ENCODE data around the gene INAVA.

INAVA gene

GRCh38 chr1:200890818-200891773 is 3.6 kb upstream of the INAVA start:
- Histone ChIP-seq H3K27ac (ENCODE audit: low read depth, low read length) (peak overlapping the region; percentile 99), H3K9ac (ENCODE audit: low read depth, low read length) (peak overlapping the region; percentile 99), H3K27me3 (ENCODE audit: control insufficient read depth, insufficient read depth, low read length) (0 out of 2 replicates have a peak, but pooled peaks cover 5% of the 10 kb centered on the region), H3K4me3 (ENCODE audit: low read depth, low read length) (peak overlapping the region; percentile 93), H3K4me1 (ENCODE audit: control insufficient read depth, insufficient read depth, low read length) (peaks cover 60% of the 10 kb centered on the region), H3K36me3 (ENCODE audit: control insufficient read depth, insufficient read depth, low read length) (no peaks in the 10 kb centered on the region), H3K9me3 (ENCODE audit: control insufficient read depth, insufficient read depth, low read length) (no peaks in the 10 kb centered on the region)

- Histone ChIP-seq H3K9ac (ENCODE audit: low read depth, low read length) (peak overlapping the region; percentile 99), H3K9me3 (ENCODE audit: control insufficient read depth, insufficient read depth, low read length) (no peaks in the 10 kb centered on the region), H3K36me3 (ENCODE audit: control insufficient read depth, insufficient read depth, low read length) (no peaks in the 10 kb centered on the region), H3K27ac (ENCODE audit: low read depth, low read length) (peak overlapping the region; percentile 99), H3K4me1 (ENCODE audit: control insufficient read depth, insufficient read depth, low read length) (peaks cover 65% of the 10 kb centered on the region), H3K27me3 (ENCODE audit: control insufficient read depth, insufficient read depth, low read length) (0 out of 2 replicates have a peak, but pooled peaks cover 5% of the 10 kb centered on the region), H3K4me3 (ENCODE audit: low read depth, low read length) (peak overlapping the region; percentile 93)
Measured at GRCh38 chr1:200891774-200892157, 2.9 kb upstream of the INAVA start.

- 0 out of 2 replicates have a peak, but pooled peaks cover 5% of the 10 kb centered on the region for H3K27me3 ChIP-seq (ENCODE audit: control insufficient read depth, insufficient read depth, low read length)
- peak overlapping the region; percentile 99 for H3K27ac ChIP-seq (ENCODE audit: low read depth, low read length)
- peaks cover 59% of the 10 kb centered on the region for H3K4me1 ChIP-seq (ENCODE audit: control insufficient read depth, insufficient read depth, low read length)
- no peaks in the 10 kb centered on the region for H3K9me3 ChIP-seq (ENCODE audit: control insufficient read depth, insufficient read depth, low read length)
- peak overlapping the region; percentile 93 for H3K4me3 ChIP-seq (ENCODE audit: low read depth, low read length)
- H3K36me3 ChIP-seq (ENCODE audit: control insufficient read depth, insufficient read depth, low read length), result peaks cover 1% of the 10 kb centered on the region; the same call in 1 of the 2 replicates
- H3K9ac ChIP-seq (ENCODE audit: low read depth, low read length), result peak overlapping the region; percentile 99
Measured at GRCh38 chr1:200892546-200892945, 2.2 kb upstream of the INAVA start.

- Histone ChIP-seq H3K4me1 (ENCODE audit: control insufficient read depth, insufficient read depth, low read length) (peaks cover 55% of the 10 kb centered on the region), H3K27me3 (ENCODE audit: control insufficient read depth, insufficient read depth, low read length) (0 out of 2 replicates have a peak, but pooled peaks cover 5% of the 10 kb centered on the region), H3K9me3 (ENCODE audit: control insufficient read depth, insufficient read depth, low read length) (no peaks in the 10 kb centered on the region), H3K4me3 (ENCODE audit: low read depth, low read length) (peak overlapping the region; percentile 93), H3K27ac (ENCODE audit: low read depth, low read length) (peak overlapping the region; percentile 99), H3K36me3 (ENCODE audit: control insufficient read depth, insufficient read depth, low read length) (peaks cover 6% of the 10 kb centered on the region), H3K9ac (ENCODE audit: low read depth, low read length) (no peak overlapping the region)
Measured at GRCh38 chr1:200892958-200893357, 1.7 kb upstream of the INAVA start.

- Histone ChIP-seq H3K9me3 (ENCODE audit: control insufficient read depth, insufficient read depth, low read length) (no peaks in the 10 kb centered on the region), H3K36me3 (ENCODE audit: control insufficient read depth, insufficient read depth, low read length) (peaks cover 10% of the 10 kb centered on the region), H3K27me3 (ENCODE audit: control insufficient read depth, insufficient read depth, low read length) (0 out of 2 replicates have a peak, but pooled peaks cover 5% of the 10 kb centered on the region), H3K27ac (ENCODE audit: low read depth, low read length) (peak overlapping the region; percentile 99), H3K9ac (ENCODE audit: low read depth, low read length) (no peak overlapping the region), H3K4me1 (ENCODE audit: control insufficient read depth, insufficient read depth, low read length) (peaks cover 50% of the 10 kb centered on the region), H3K4me3 (ENCODE audit: low read depth, low read length) (peak overlapping the region; percentile 93)
Measured at GRCh38 chr1:200893411-200893901, 1.2 kb upstream of the INAVA start.

GRCh38 chr1:200895443-200895789 is 716 bp downstream of the INAVA start:
- Histone ChIP-seq H3K9ac (ENCODE audit: low read depth, low read length) (no peak overlapping the region), H3K4me1 (ENCODE audit: control insufficient read depth, insufficient read depth, low read length) (peaks cover 43% of the 10 kb centered on the region), H3K36me3 (ENCODE audit: control insufficient read depth, insufficient read depth, low read length) (peaks cover 29% of the 10 kb centered on the region), H3K9me3 (ENCODE audit: control insufficient read depth, insufficient read depth, low read length) (no peaks in the 10 kb centered on the region), H3K4me3 (ENCODE audit: low read depth, low read length) (no peak overlapping the region), H3K27me3 (ENCODE audit: control insufficient read depth, insufficient read depth, low read length) (no peaks in the 10 kb centered on the region), H3K27ac (ENCODE audit: low read depth, low read length) (peak overlapping the region; percentile 99)

- Histone ChIP-seq H3K9ac (ENCODE audit: low read depth, low read length) (no peak overlapping the region), H3K36me3 (ENCODE audit: control insufficient read depth, insufficient read depth, low read length) (peaks cover 35% of the 10 kb centered on the region), H3K27ac (ENCODE audit: low read depth, low read length) (peak overlapping the region; percentile 99), H3K27me3 (ENCODE audit: control insufficient read depth, insufficient read depth, low read length) (no peaks in the 10 kb centered on the region), H3K4me3 (ENCODE audit: low read depth, low read length) (no peak overlapping the region), H3K9me3 (ENCODE audit: control insufficient read depth, insufficient read depth, low read length) (no peaks in the 10 kb centered on the region), H3K4me1 (ENCODE audit: control insufficient read depth, insufficient read depth, low read length) (peaks cover 40% of the 10 kb centered on the region)
Measured at GRCh38 chr1:200895801-200896530, 1.3 kb downstream of the INAVA start.

- Histone ChIP-seq H3K27ac (ENCODE audit: low read depth, low read length) (peak overlapping the region; percentile 99), H3K27me3 (ENCODE audit: control insufficient read depth, insufficient read depth, low read length) (no peaks in the 10 kb centered on the region), H3K36me3 (ENCODE audit: control insufficient read depth, insufficient read depth, low read length) (peaks cover 42% of the 10 kb centered on the region), H3K4me1 (ENCODE audit: control insufficient read depth, insufficient read depth, low read length) (peaks cover 40% of the 10 kb centered on the region), H3K9me3 (ENCODE audit: control insufficient read depth, insufficient read depth, low read length) (no peaks in the 10 kb centered on the region), H3K9ac (ENCODE audit: low read depth, low read length) (no peak overlapping the region), H3K4me3 (ENCODE audit: low read depth, low read length) (no peak overlapping the region)
Measured at GRCh38 chr1:200896531-200897196, 2.0 kb downstream of the INAVA start.

- Histone ChIP-seq H3K4me3 (ENCODE audit: low read depth, low read length) (no peak overlapping the region), H3K27me3 (ENCODE audit: control insufficient read depth, insufficient read depth, low read length) (no peaks in the 10 kb centered on the region), H3K9ac (ENCODE audit: low read depth, low read length) (no peak overlapping the region), H3K4me1 (ENCODE audit: control insufficient read depth, insufficient read depth, low read length) (peaks cover 40% of the 10 kb centered on the region), H3K9me3 (ENCODE audit: control insufficient read depth, insufficient read depth, low read length) (no peaks in the 10 kb centered on the region), H3K36me3 (ENCODE audit: control insufficient read depth, insufficient read depth, low read length) (peaks cover 48% of the 10 kb centered on the region), H3K27ac (ENCODE audit: low read depth, low read length) (no peak overlapping the region)
Measured at GRCh38 chr1:200897259-200897658, 2.6 kb downstream of the INAVA start.

- no peak overlapping the region for H3K27ac ChIP-seq (ENCODE audit: low read depth, low read length)
- H3K4me1 ChIP-seq (ENCODE audit: control insufficient read depth, insufficient read depth, low read length), result peaks cover 26% of the 10 kb centered on the region
- H3K27me3 ChIP-seq (ENCODE audit: control insufficient read depth, insufficient read depth, low read length), result no peaks in the 10 kb centered on the region
- no peak overlapping the region for H3K4me3 ChIP-seq (ENCODE audit: low read depth, low read length)
- no peaks in the 10 kb centered on the region for H3K9me3 ChIP-seq (ENCODE audit: control insufficient read depth, insufficient read depth, low read length)
- peaks cover 56% of the 10 kb centered on the region for H3K36me3 ChIP-seq (ENCODE audit: control insufficient read depth, insufficient read depth, low read length)
- no peak overlapping the region for H3K9ac ChIP-seq (ENCODE audit: low read depth, low read length)
Measured at GRCh38 chr1:200899015-200899386, 4.3 kb downstream of the INAVA start.
